Endometrial microvascular endothelial cells (primary cell): ENCODE data around the gene DPM1. TPM values are rescaled to one million over a fixed set of nuclear protein-coding genes. Genes with fewer than 3 reads are reported as not detected.
"Not testable (repeated sequence)": the region's sequence is repeated elsewhere in the genome, so short reads cannot be mapped to it uniquely, and the experiment has no call there.

ENCODE experiments used
- in situ Hi-C: cut with HindIII; loops from 2 replicates; pipeline ENCODE4 v1.10.0; 2017; ENCODE audit warnings: low sequenced_read_pairs, low pct_unique_long_range_greater_than_20kb; ENCODE audit errors: inconsistent ontology term
- total RNA-seq: library from RNA; depleted of rRNA; stranded (reverse); fragments of >200 nt; gene quantifications from one replicate; pipeline ENCODE4 v1.2.3, GENCODE V29; 2015; ENCODE audit errors: inconsistent ontology term

Gene DPM1
- total RNA-seq, 1 donor from 2014 or later: 77.8 TPM

DNA sequence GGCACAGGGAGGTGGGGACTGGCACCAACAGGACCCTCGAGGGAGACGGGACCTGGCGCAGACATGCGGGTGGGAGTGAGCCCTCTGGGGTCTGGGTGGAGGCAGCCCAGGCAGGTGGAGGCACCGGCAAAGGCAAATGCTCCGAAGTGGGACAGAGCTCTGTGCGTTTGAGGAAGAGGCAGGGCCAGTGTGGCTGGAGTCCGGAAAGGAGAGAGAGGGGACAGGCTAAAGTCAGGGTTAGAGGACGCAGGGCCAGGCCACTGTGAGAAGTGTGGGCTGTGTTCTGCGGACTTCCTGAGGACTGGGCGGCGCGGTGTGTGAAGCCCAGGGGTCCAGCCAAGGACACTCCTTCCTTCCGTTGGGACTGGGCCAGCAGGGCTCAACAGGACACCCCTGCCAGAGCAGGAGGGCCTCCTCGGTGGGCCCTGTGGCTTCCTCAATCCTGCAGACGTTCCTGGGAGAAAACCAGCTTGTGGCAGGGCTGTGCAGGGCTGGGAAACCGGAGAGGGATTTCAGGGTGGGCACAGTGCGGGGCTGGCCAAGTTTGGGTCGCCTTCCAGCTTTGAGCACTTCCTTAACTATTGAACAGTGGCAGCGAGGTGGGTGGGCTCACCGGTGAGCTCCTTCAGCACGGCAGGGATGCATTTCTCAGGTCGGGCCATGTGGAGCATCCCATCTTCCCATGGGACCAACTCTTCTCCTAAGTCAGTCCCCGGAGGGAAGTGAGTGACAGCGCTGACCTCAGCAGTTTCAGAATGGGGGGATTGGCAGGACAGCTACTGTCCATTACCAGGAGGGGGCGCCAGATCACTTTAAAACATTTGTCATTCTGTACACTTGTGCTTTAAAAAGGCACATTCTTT is 22.8 kb upstream of the DPM1 start:
- in situ Hi-C loops: no loop called here

DNA sequence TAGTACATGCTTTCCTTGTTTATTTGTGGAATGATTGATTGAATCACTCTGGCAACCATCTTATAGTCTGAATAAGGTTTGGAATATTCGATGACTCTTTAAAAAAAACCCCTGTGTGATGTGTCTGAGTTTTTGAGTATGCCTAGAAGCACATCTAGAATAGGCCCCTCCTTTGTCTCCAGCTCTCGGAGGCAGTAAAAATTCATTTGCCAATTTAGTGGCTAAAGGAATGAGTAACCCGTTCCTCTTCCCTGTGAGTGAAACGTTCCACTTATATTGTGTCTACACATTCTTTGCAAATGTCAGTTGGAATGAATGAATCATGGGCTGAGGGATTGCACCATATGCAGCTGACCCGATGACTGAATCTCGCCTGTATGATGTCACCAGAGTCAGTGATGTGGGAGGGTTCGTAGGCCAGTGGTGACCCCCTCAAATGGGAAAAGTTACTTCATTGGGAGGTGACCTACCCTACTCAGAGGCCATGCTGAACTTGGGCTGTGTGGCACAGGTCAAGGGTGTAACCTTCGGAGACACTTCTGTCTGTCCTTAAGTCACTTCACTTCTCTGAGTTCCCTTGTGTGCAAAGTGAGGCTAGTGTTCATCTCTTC is 21.8 kb upstream of the DPM1 start:
- in situ Hi-C loops: no loop called here

- in situ Hi-C loops: not testable (repeated sequence)
Measured at GRCh38 chr20:50978533-50978932, 20.2 kb upstream of the DPM1 start.

- in situ Hi-C loops: no loop called here
Measured at GRCh38 chr20:50977066-50978021, 19.0 kb upstream of the DPM1 start.

DNA sequence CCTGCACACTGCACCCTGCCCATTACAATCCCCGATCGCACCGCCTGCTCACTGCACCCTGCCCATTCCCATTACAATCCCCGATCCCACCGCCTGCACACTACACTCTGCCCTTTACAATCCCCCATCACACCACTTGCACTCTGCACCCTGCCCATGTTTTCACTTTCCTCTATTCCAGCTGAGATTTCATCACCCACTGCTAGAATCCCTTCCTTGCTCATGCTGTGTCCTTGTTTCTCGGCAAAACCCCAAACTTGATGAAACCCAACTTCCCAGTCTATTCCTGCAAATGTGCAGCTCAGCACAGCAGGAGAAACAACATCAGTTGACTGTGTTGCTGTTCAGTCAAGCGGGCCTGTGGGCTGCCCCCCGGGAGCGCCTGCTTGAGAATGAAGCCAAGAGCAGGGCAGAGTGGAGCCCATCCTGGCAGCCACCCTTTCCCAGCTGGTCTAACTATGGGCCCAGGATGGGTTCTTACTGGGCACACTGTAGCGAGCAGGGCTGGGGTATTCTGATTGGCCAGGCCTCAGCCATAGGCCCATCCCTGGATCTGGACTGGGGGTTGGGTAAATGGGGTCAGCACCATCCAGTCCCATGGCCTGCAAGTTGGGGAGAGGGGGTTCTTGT is 17.5 kb upstream of the DPM1 start:
- in situ Hi-C loops: no loop called here

- in situ Hi-C loops: no loop called here
Measured at GRCh38 chr20:50969912-50970311, 11.6 kb upstream of the DPM1 start.

- in situ Hi-C loops: no loop called here
Measured at GRCh38 chr20:50969435-50969834, 11.1 kb upstream of the DPM1 start.

- in situ Hi-C loops: no loop called here
Measured at GRCh38 chr20:50968289-50968688, 10.0 kb upstream of the DPM1 start.

- in situ Hi-C loops: no loop called here
Measured at GRCh38 chr20:50967586-50967985, 9.3 kb upstream of the DPM1 start.

DNA sequence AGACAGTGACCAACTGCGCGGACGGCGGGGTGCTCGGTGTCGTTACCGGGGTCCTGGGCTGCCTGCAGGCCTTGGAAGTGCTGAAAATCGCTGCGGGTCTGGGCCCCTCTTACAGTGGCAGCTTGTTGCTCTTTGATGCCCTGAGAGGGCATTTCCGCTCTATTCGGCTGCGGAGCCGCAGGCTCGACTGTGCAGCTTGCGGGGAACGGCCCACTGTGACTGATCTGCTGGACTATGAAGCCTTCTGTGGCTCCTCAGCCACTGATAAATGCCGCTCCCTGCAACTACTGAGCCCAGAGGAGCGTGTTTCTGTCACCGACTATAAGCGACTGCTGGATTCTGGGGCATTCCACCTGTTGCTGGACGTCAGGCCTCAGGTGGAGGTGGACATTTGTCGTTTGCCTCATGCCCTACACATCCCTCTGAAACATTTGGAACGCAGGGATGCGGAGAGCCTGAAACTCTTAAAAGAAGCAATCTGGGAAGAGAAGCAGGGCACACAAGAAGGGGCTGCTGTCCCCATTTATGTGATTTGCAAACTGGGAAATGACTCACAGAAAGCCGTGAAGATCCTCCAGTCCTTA is 1.3 kb upstream of the DPM1 start:
- in situ Hi-C loops: no loop called here

DNA sequence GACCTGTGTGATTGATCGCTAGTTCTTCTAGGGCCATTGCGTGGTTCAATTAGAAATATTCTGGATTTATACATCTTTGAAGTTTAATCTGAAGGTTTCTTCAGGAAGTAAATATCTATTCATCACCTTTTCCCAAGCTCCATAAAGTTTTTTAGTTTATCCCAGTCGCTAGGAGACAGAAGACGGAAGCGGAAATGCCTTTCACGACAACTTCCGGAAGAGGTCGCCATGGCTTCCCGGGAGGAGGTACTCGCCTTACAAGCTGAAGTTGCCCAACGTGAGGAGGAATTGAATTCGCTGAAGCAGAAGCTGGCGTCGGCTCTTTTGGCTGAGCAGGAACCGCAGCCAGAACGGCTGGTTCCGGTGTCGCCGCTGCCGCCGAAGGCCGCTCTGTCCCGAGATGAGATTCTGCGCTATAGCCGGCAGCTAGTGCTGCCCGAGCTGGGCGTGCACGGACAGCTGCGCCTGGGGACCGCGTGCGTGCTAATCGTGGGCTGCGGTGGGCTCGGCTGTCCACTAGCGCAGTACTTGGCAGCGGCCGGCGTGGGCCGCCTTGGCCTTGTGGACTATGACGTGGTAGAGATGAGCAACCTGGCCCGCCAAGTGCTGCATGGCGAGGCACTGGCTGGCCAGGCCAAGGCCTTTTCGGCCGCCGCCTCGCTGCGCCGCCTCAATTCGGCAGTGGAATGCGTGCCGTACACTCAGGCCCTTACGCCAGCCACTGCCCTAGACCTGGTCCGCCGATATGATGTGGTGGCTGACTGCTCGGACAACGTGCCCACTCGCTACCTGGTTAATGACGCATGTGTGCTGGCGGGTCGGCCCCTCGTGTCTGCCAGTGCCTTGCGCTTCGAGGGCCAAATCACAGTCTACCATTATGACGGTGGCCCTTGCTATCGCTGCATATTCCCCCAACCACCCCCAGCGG is 547 bp upstream of the DPM1 start, which contains the start of gene MOCS3:
Gene MOCS3 (plus strand): TSS at position 204 of the 928 bp plus-strand sequence. CDS start 25 bp downstream, at position 229.
- in situ Hi-C loops: no loop called here

GRCh38 chr20:50957276-50957675 is 1.1 kb downstream of the DPM1 start:
- in situ Hi-C loops: no loop called here

GRCh38 chr20:50953821-50954220 is 4.5 kb downstream of the DPM1 start:
- in situ Hi-C loops: no loop called here

- in situ Hi-C loops: no loop called here
Measured at GRCh38 chr20:50953196-50953595, 5.1 kb downstream of the DPM1 start.

DNA sequence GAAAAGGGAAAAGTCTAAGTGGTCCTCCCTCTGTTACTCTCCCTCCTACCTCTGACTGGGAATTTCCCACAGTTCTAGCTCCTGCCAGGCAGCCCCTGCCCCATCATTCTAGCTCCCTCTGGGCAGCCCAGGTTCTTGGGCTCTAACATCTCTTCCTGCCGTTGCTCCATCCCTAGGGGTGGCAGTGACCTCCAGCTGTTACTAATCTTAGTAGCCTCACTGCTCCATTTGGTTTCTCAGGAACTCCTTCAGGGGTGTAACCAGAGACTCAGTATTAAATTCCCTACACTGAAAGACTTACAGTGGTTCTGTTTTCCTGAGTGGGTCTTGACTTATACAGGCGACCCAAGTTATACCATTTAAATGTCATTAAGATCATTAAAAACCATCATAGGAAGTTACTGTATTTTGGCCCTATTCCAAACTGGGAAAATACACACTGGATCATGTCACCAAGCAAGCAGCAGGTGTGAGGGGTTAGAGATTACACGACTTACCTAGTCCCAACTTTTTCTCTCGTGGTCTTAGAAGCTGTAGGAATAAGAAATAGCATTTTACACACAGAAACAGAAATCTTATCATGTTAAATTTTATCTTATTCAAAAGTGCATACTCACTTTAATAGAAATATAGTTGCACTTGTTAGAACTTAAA is 10.1 kb downstream of the DPM1 start:
- in situ Hi-C loops: no loop called here

DNA sequence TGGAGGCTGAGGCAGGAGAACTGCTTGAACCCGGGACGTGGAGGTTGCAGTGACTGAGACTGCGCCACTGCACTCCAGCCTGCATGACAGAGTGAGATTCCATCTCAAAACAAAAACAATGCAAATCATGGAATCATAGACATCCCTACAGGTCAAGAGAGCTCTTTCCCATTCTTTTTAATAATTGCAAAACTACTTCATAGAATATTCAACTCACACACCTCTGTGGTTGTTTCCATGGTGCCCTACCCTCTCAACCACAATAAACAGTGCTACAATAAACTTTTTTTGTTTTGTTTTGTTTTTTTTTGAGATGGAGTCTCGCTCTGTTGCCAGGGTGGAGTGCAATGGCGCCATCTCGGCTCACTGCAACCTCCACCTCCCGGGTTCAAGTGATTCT is 15.3 kb downstream of the DPM1 start:
- in situ Hi-C loops: no loop called here

GRCh38 chr20:50933589-50933988 is 24.7 kb downstream of the DPM1 start:
- in situ Hi-C loops: no loop called here
